K562 (cell line): ENCODE measurements around the gene CLK3. TPM values are rescaled to one million over a fixed set of nuclear protein-coding genes. Genes with fewer than 3 reads are reported as not detected.

Source experiments
- ATAC-seq: fragments of 200-7000 bp; cut with Tn5 transposase; 3 replicates; pipeline ENCODE4 v1.9.1; 2020; ENCODE audit warnings: moderate library complexity
- BruUV-seq: library from RNA; stranded (reverse); fragments of 400-500 nt; replicated peaks from 2 replicates; lab custom pipeline; 2021; lab: Mats Ljungman, UMichigan
- CTCF ChIA-PET: fragments of 300-600 bp; formaldehyde crosslinking; extraction: SDS; loops from one replicate; lab custom pipeline; 2021; ENCODE audit warnings: low intra/inter-chr PET ratio; lab: Yijun Ruan, JAX
- POLR2A ChIA-PET: fragments of 300-600, 350-650 bp; sonication (Branson Sonifier 250); formaldehyde crosslinking; extraction: SDS; loops from one replicate; lab custom pipeline; 2021; ENCODE audit warnings: antibody characterized with exemption, inconsistent platforms; lab: Yijun Ruan, JAX
- DNase-seq, 4 experiments: peaks; one replicate each; pipeline versions ENCODE4 v3.0.0 to v3.0.0-alpha.2; 2011 to 2018; ENCODE audit warnings: low spot score in 3 of 4, mixed read lengths in 3 of 4; ENCODE audit errors: extremely low read depth in 1 of 4
- FAIRE-seq: peaks from 2 replicates; lab custom pipeline; 2011; peaks lifted over from hg19 to GRCh38; lab: Jason Lieb, UNC
- H2AFZ ChIP-seq: 2 replicates; pipeline ENCODE4 v1.6.0; 2011; ENCODE audit warnings: low read depth, low read length, control low read depth, inconsistent platforms
- H3K27ac ChIP-seq: fragments of 200-600 bp; 3 replicates; pipeline ENCODE4 v1.8.0; 2011; ENCODE audit warnings: low read depth, mild to moderate bottlenecking, control low read depth, inconsistent platforms, low read length, moderate library complexity, mixed read lengths; ENCODE audit errors: extremely low read depth
- H3K27me3 ChIP-seq, 2 experiments: fragments of 300-600 bp in 1 of 2; 2 replicates in 1 of 2; 3 replicates in 1 of 2; pipeline versions ENCODE4 v1.6.0 to v1.8.0; 2011; ENCODE audit warnings: inconsistent platforms in 2 of 2, low read length in 2 of 2, mild to moderate bottlenecking in 1 of 2, mixed read lengths in 1 of 2, moderate library complexity in 1 of 2; ENCODE audit not compliant: control insufficient read depth in 2 of 2, insufficient read depth in 2 of 2
- H3K36me3 ChIP-seq: fragments of 300-600 bp; 3 replicates; pipeline ENCODE4 v1.8.0; 2011; ENCODE audit warnings: mild to moderate bottlenecking, low read length, inconsistent platforms; ENCODE audit not compliant: control insufficient read depth, insufficient read depth
- H3K4me1 ChIP-seq, 2 experiments: fragments of 200-600 bp in 1 of 2; replicated peaks in 1 of 2; 2 replicates in 1 of 2; 3 replicates in 1 of 2; pipeline versions ENCODE4 v1.5.1 to v1.8.0; 2011; ENCODE audit warnings: inconsistent platforms in 2 of 2, low read length in 2 of 2, mild to moderate bottlenecking in 1 of 2, mixed read lengths in 1 of 2, moderate library complexity in 1 of 2; ENCODE audit not compliant: control insufficient read depth in 2 of 2, insufficient read depth in 2 of 2
- H3K4me2 ChIP-seq: 2 replicates; pipeline ENCODE4 v1.6.1; 2011; ENCODE audit warnings: low read length, control low read depth, inconsistent platforms, mixed read lengths; ENCODE audit not compliant: insufficient read depth
- H3K4me3 ChIP-seq: fragments of 200-600 bp; sonication (generic), shearing (Covaris generic); 2 replicates; pipeline ENCODE4 v1.5.1; 2016; ENCODE audit warnings: control low read depth, inconsistent platforms
- H3K79me2 ChIP-seq: fragments of 200-600 bp; 3 replicates; pipeline ENCODE4 v1.8.0; 2011; ENCODE audit warnings: low read length, inconsistent platforms; ENCODE audit not compliant: control insufficient read depth, insufficient read depth
- H3K9ac ChIP-seq, 2 experiments: 2 replicates each; pipeline versions ENCODE4 v1.6.0 to v1.6.1; 2011; ENCODE audit warnings: low read depth in 2 of 2, low read length in 2 of 2, control low read depth in 1 of 2, inconsistent platforms in 1 of 2, mild to moderate bottlenecking in 1 of 2, mixed read lengths in 1 of 2; ENCODE audit not compliant: insufficient read depth in 1 of 2
- H3K9me1 ChIP-seq: one replicate; pipeline ENCODE4 v1.6.0; 2011; ENCODE audit warnings: inconsistent platforms, mild to moderate bottlenecking, low read length, moderate library complexity; ENCODE audit not compliant: control insufficient read depth, insufficient read depth
- H3K9me3 ChIP-seq: replicated peaks from 2 replicates; pipeline ENCODE4 v1.5.1; 2011; ENCODE audit warnings: low read depth, low read length, inconsistent platforms; ENCODE audit not compliant: control insufficient read depth, insufficient read depth
- H4K20me1 ChIP-seq: replicated peaks from 2 replicates; pipeline ENCODE4 v1.6.1; 2011; ENCODE audit warnings: low read length, inconsistent platforms, mixed read lengths; ENCODE audit not compliant: control insufficient read depth, insufficient read depth
- CAMTA2 ChIP-seq: fragments of 250-450 bp; sonication (Bioruptor Pico); conservative IDR thresholded peaks from 2 replicates; pipeline ENCODE4 v1.5.1; 2022
- CBFB ChIP-seq: sonication (generic); formaldehyde crosslinking; IDR thresholded peaks from 2 replicates; pipeline ENCODE4 v1.4.0; 2020; ENCODE audit warnings: mild to moderate bottlenecking, missing genetic modification reagents
- IFI16 ChIP-seq: fragments of 250-450 bp; sonication (Bioruptor Pico); IDR thresholded peaks from 2 replicates; pipeline ENCODE4 v2.1.2; 2022; ENCODE audit warnings: mild to moderate bottlenecking, inconsistent platforms
- MIER1 ChIP-seq: fragments of 450-650 bp; IDR thresholded peaks from 2 replicates; pipeline ENCODE4 v1.6.1; 2016; ENCODE audit warnings: antibody characterized with exemption, mild to moderate bottlenecking, low read depth
- PHTF2 ChIP-seq: fragments of 250-450 bp; sonication (Bioruptor Pico); IDR thresholded peaks from 2 replicates; pipeline ENCODE4 v1.5.0; 2021; ENCODE audit warnings: mild to moderate bottlenecking
- PTTG1 ChIP-seq: fragments of 450-650 bp; IDR thresholded peaks from 2 replicates; pipeline ENCODE4 v1.6.1; 2016; ENCODE audit warnings: low read depth, mild to moderate bottlenecking, missing genetic modification characterization, missing compliant biosample characterization
- ZNF232 ChIP-seq: sonication (generic); formaldehyde crosslinking; IDR thresholded peaks from 2 replicates; pipeline ENCODE4 v1.8.0; 2022; ENCODE audit warnings: mild to moderate bottlenecking, missing genetic modification reagents
- WGBS: fragments of 100-300 bp; shearing (Covaris generic); methylation state at CpG from one replicate; pipeline ENCODE4 v1.1.6; 2016; ENCODE audit warnings: low coverage, mixed read lengths; ENCODE audit not compliant: insufficient coverage; ENCODE audit errors: missing lambda C conversion rate; 5-methylcytosine and 5-hydroxymethylcytosine counted together
- in situ Hi-C: fragments of 300-500 bp; cut with MboI; formaldehyde crosslinking; loops from 4 replicates; pipeline ENCODE4 v1.15.0; 2018; ENCODE audit warnings: inconsistent platforms, mixed read lengths
- intact Hi-C: fragments of 100-400 bp; cut with micrococcal nuclease; formaldehyde crosslinking; loops from 2 replicates; pipeline ENCODE4 v1.14.2; 2022
- polyA plus RNA-seq, 8 experiments: library from polyadenylated mRNA; depleted of rRNA in 4 of 8; stranded (reverse) in 5 of 8; unstranded in 3 of 8; fragments of >200 nt; fragmentation: Nextera tagmentation in 2 of 8; fragmentation: Illumina TruSeq in 1 of 8; extraction: Ambion mirVana in 2 of 8; extraction: Trizol in 1 of 8; gene quantifications; 2 replicates each; pipeline versions ENCODE4 v1.2.1 to v1.2.3, GENCODE V29; 2011 to 2014; ENCODE audit warnings: inconsistent platforms in 1 of 8, missing spikeins in 1 of 8
- total RNA-seq, 7 experiments: library from RNA; depleted of rRNA in 6 of 7; stranded (reverse); fragments of >200 nt in 6 of 7; fragmentation: Illumina TruSeq in 2 of 7; extraction: Trizol in 2 of 7; gene quantifications; 2 replicates each; pipeline versions ENCODE4 v1.2.1 to v1.2.3, GENCODE V29; 2011 to 2021; ENCODE audit warnings: low replicate concordance in 1 of 7
- TF ChIP-seq, protein P1 (sequence below), 2 experiments: fragments of 200-800 bp in 1 of 2; sonication (Bioruptor generic) in 1 of 2; sonication (generic) in 1 of 2; formaldehyde crosslinking in 1 of 2; IDR thresholded peaks in 1 of 2; conservative IDR thresholded peaks in 1 of 2; 2 replicates each; pipeline versions ENCODE4 v1.5.0 to v1.6.1; 2016 to 2020; ENCODE audit warnings: missing compliant biosample characterization in 1 of 2, missing genetic modification characterization in 1 of 2, missing genetic modification reagents in 1 of 2
- TF ChIP-seq, protein P2 (sequence below): sonication (generic); formaldehyde crosslinking; IDR thresholded peaks from 2 replicates; pipeline ENCODE4 v1.8.0; 2022; ENCODE audit warnings: mild to moderate bottlenecking, low read depth, missing genetic modification reagents

CLK3 gene
- total and polyA plus RNA-seq, 9 of the 15 experiments (the other 6 are each of a cell fraction or from before 2014, with no cell fraction given) = 1.2 to 95.2 (median 51.7) TPM

DNA sequence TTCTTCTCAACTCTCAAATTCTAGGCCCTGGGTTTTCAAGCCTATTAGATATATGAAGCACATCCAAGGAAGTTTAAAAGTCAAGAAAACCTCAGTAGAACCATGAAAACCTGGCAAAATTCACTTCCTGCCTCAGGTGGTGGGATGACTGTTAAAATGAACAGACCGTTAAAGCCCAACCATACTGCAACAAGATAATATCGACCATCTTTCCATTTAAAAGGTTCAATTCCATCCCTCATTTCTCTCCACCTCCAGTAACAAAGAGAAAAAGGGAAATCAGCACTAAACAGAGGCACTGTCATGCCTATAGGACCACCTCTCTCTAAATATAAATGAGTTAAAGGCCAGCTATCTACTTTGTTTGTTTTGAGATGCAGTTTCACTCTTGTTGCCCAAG is 49.0 kb downstream of the CLK3 start:
- CTCF ChIA-PET = no interaction called here
- in situ Hi-C loops (no loop called here), intact Hi-C loops (no loop called here)
- peaks cover 5% of the 10 kb centered on the region; the same call in 1 of the 3 replicates for H3K79me2 ChIP-seq
- DNase-seq (no peak), FAIRE-seq (no peak), ATAC-seq (no peak)
- no peak overlapping the region for H3K27ac ChIP-seq
- H3K9me3 ChIP-seq = no peaks in the 10 kb centered on the region
- BruUV-seq = no TSS peak
- no peak overlapping the region for H3K9ac ChIP-seq
- 23% methylated on average over 2 of the region's 2 CpGs for WGBS
- H3K4me2 ChIP-seq = no peak overlapping the region
- H3K9me1 ChIP-seq = no peaks in the 10 kb centered on the region
- H4K20me1 ChIP-seq = no peaks in the 10 kb centered on the region
- H3K27me3 ChIP-seq = no peaks in the 10 kb centered on the region
- TF ChIP-seq CAMTA2 (CRISPR knock-in tag) (no peak), CBFB (no peak), ZNF232 (CRISPR knock-in tag) (no peak), PTTG1 (no peak), PHTF2 (CRISPR knock-in tag) (no peak), IFI16 (no peak), MIER1 (no peak)
- TF ChIP-seq, protein P1, sequence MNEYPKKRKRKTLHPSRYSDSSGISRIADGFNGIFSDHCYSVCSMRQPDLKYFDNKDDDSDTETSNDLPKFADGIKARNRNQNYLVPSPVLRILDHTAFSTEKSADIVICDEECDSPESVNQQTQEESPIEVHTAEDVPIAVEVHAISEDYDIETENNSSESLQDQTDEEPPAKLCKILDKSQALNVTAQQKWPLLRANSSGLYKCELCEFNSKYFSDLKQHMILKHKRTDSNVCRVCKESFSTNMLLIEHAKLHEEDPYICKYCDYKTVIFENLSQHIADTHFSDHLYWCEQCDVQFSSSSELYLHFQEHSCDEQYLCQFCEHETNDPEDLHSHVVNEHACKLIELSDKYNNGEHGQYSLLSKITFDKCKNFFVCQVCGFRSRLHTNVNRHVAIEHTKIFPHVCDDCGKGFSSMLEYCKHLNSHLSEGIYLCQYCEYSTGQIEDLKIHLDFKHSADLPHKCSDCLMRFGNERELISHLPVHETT (CRISPR knock-in tag; conservative IDR thresholded peaks at IDR 0.05 in 1 of 2, IDR thresholded peaks at IDR 0.05 in 1 of 2) = no peak
- TF ChIP-seq, protein P2, sequence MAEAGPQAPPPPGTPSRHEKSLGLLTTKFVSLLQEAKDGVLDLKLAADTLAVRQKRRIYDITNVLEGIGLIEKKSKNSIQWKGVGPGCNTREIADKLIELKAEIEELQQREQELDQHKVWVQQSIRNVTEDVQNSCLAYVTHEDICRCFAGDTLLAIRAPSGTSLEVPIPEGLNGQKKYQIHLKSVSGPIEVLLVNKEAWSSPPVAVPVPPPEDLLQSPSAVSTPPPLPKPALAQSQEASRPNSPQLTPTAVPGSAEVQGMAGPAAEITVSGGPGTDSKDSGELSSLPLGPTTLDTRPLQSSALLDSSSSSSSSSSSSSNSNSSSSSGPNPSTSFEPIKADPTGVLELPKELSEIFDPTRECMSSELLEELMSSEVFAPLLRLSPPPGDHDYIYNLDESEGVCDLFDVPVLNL (CRISPR knock-in tag) = no peak
- H3K4me3 ChIP-seq = no peak overlapping the region
- no peaks in the 10 kb centered on the region for H3K4me1 ChIP-seq
- H2AFZ ChIP-seq = no peak overlapping the region
- peaks cover 6% of the 10 kb centered on the region; the same call in 1 of the 3 replicates for H3K36me3 ChIP-seq
- POLR2A ChIA-PET = no interaction called here
